Activated naive CD8-positive, alpha-beta T cell treated with anti-CD3 and anti-CD28 coated beads for 36 hours (primary cell): Measurements from ENCODE around the gene TNFRSF11A. TPM values are rescaled to one million over a fixed set of nuclear protein-coding genes. Genes with fewer than 3 reads are reported as not detected.

ENCODE experiments used
- DNase-seq: peaks from one replicate; pipeline ENCODE4 v3.0.0; 2021
- H3K27ac Mint-ChIP-seq: one replicate; pipeline ENCODE4 v1.8.0; 2022; ENCODE audit warnings: mild to moderate bottlenecking, moderate library complexity, mixed read lengths
- H3K27me3 Mint-ChIP-seq: one replicate; pipeline ENCODE4 v1.8.0; 2022; ENCODE audit warnings: mild to moderate bottlenecking, mixed read lengths
- H3K36me3 Mint-ChIP-seq: one replicate; pipeline ENCODE4 v1.8.0; 2021; ENCODE audit warnings: mild to moderate bottlenecking, mixed read lengths
- H3K4me1 Mint-ChIP-seq: one replicate; pipeline ENCODE4 v1.8.0; 2021; ENCODE audit warnings: mixed read lengths
- H3K4me3 Mint-ChIP-seq: one replicate; pipeline ENCODE4 v1.8.0; 2022; ENCODE audit warnings: mild to moderate bottlenecking, moderate library complexity, mixed read lengths
- H3K9me3 Mint-ChIP-seq: one replicate; pipeline ENCODE4 v1.8.0; 2022; ENCODE audit warnings: mixed read lengths
- total RNA-seq, 2 experiments: library from RNA; stranded (reverse); gene quantifications; one replicate each; pipeline ENCODE4 v1.2.3, GENCODE V29; 2021

TNFRSF11A gene
- total RNA-seq, 2 experiments from 2014 or later = 2.4 to 2.7 TPM

GRCh38 chr18:62332431-62332830, 7.3 kb downstream of the TNFRSF11A start:
- H3K36me3 Mint-ChIP-seq = no peaks in the 10 kb centered on the region
- H3K4me3 Mint-ChIP-seq = no peak overlapping the region
- H3K9me3 Mint-ChIP-seq = no peaks in the 10 kb centered on the region
- H3K27ac Mint-ChIP-seq = no peak overlapping the region
- peaks cover 24% of the 10 kb centered on the region for H3K4me1 Mint-ChIP-seq
- H3K27me3 Mint-ChIP-seq = peaks cover 52% of the 10 kb centered on the region
- DNase-seq = no peak

GRCh38 chr18:62332964-62333695, 8.0 kb downstream of the TNFRSF11A start:
- Mint-ChIP-seq H3K27ac (no peak overlapping the region), H3K9me3 (no peaks in the 10 kb centered on the region), H3K36me3 (no peaks in the 10 kb centered on the region), H3K27me3 (peaks cover 50% of the 10 kb centered on the region), H3K4me1 (peaks cover 24% of the 10 kb centered on the region), H3K4me3 (no peak overlapping the region)
- no peak for DNase-seq

DNA sequence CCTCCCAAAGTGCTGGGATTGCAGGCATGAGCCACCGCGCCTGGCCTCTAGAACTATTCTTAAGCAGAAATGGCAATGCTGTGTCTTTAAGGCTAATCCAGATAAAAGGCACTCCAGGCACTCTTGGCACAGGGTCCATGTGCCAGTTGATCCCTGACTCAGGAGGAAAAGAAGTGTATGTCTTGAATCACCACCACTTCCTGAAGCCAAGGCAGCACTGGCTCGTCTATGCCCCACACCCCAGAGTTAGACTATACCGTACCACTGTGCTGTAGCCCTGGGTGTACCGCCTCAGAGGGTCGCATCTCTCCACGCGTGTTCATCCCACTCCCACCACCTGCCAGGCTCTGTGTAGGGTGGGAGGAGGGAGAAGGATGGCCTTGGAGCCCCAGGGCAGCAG, 9.0 kb downstream of the TNFRSF11A start:
- peaks cover 44% of the 10 kb centered on the region for H3K27me3 Mint-ChIP-seq
- H3K9me3 Mint-ChIP-seq = no peaks in the 10 kb centered on the region
- H3K4me3 Mint-ChIP-seq = no peak overlapping the region
- no peaks in the 10 kb centered on the region for H3K36me3 Mint-ChIP-seq
- H3K27ac Mint-ChIP-seq = no peak overlapping the region
- no peak for DNase-seq
- peaks cover 20% of the 10 kb centered on the region for H3K4me1 Mint-ChIP-seq

DNA sequence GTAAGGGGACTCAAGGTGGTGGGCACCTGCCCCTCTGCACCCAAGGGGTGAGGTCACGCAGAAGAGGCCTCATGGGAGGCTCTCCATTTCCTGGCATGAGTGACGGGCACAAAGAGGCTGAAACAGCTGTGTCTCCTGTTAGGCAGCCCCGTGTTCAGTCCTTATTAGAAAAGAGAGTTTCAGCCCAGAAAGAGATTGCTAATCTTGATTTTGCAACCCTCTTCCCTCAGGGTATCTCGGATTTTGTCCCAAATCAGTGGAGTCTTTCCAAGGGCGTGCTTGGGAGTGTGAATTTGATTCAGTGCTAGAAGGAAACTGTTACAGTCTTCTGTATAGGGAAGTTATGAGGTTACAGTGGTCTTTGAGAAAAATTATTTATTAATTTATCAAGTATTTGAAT, 10.4 kb downstream of the TNFRSF11A start:
- H3K4me3 Mint-ChIP-seq = no peak overlapping the region
- peaks cover 37% of the 10 kb centered on the region for H3K27me3 Mint-ChIP-seq
- DNase-seq = no peak
- H3K9me3 Mint-ChIP-seq = no peaks in the 10 kb centered on the region
- H3K36me3 Mint-ChIP-seq = no peaks in the 10 kb centered on the region
- peaks cover 13% of the 10 kb centered on the region for H3K4me1 Mint-ChIP-seq
- no peak overlapping the region for H3K27ac Mint-ChIP-seq

DNA sequence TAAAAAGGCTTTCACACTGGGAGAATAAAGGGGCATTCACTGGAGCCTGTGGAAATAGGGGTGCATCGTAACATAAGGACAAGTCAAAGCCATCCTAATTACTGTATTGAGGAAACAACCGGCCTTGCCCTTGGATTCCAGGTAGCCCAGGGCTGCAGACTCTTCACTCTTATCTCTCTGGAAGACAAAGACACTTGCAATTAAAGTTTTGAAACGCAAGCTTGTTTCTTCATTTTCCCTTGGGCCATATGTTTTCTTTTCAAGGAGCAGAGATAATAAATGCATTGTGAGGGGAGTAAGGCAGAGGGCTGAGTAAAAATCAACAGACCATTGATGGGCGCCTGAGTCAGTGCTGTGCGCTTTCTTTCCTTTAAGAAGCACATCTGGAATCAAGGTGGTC, 11.5 kb downstream of the TNFRSF11A start:
- H3K4me1 Mint-ChIP-seq = peaks cover 8% of the 10 kb centered on the region
- peaks cover 29% of the 10 kb centered on the region for H3K27me3 Mint-ChIP-seq
- no peaks in the 10 kb centered on the region for H3K9me3 Mint-ChIP-seq
- H3K4me3 Mint-ChIP-seq = no peak overlapping the region
- H3K27ac Mint-ChIP-seq = no peak overlapping the region
- DNase-seq = no peak
- H3K36me3 Mint-ChIP-seq = no peaks in the 10 kb centered on the region

DNA sequence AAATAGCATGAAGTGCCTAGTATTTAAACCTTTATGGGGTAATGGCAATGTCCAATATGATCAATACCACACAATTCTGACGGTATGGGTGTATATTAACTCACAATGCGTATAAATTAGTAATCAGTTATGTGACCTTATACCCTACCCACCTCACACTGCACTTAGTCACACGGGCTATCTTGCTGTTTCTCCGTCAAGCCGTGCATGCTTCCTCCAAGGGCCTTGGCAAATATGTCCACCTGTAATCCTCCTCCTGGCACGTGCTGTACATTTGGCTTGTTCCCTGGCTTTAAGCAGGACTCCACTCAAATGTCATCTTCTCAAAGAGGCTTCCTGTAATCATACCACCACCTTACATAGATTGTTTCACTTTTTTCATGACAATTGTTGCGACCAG, 12.2 kb downstream of the TNFRSF11A start:
- peaks cover 26% of the 10 kb centered on the region for H3K27me3 Mint-ChIP-seq
- no peak overlapping the region for H3K27ac Mint-ChIP-seq
- H3K36me3 Mint-ChIP-seq = no peaks in the 10 kb centered on the region
- H3K4me3 Mint-ChIP-seq = no peak overlapping the region
- no peak for DNase-seq
- peaks cover 5% of the 10 kb centered on the region for H3K4me1 Mint-ChIP-seq
- H3K9me3 Mint-ChIP-seq = no peaks in the 10 kb centered on the region

DNA sequence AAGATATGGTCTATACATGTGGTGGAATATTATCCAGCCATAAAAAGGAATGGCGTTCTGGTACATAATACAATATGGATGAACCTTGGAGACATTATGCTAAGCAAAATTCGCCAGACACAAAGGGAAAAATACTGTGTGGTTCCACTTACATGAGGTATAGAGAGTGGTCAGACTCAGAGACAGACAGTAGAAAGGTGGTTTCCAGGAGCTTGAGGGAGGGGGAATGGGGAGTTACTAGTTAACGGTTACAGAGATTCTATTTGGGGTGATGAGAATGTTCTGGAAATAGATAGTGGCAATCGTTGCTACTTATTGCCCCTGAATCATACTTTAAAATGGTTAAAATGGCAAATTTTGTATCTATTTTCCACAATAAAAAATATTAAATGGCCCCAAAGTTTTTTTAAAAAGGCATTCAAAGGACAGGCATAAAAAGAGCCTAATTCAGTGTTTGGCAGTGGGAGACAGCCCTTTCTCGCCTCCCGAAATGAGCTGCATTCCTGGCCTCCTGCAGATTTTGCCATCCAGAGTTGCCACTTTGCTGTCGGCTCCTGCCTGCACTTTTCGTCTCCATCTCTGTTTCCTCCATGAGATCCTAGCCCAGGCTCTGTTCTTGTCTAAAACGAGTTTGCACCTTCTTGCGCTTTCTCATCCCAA, 13.5 kb downstream of the TNFRSF11A start:
- Mint-ChIP-seq H3K36me3 (no peaks in the 10 kb centered on the region), H3K4me3 (no peak overlapping the region), H3K4me1 (peaks cover 5% of the 10 kb centered on the region), H3K9me3 (no peaks in the 10 kb centered on the region), H3K27ac (no peak overlapping the region), H3K27me3 (peaks cover 22% of the 10 kb centered on the region)
- DNase-seq = no peak

DNA sequence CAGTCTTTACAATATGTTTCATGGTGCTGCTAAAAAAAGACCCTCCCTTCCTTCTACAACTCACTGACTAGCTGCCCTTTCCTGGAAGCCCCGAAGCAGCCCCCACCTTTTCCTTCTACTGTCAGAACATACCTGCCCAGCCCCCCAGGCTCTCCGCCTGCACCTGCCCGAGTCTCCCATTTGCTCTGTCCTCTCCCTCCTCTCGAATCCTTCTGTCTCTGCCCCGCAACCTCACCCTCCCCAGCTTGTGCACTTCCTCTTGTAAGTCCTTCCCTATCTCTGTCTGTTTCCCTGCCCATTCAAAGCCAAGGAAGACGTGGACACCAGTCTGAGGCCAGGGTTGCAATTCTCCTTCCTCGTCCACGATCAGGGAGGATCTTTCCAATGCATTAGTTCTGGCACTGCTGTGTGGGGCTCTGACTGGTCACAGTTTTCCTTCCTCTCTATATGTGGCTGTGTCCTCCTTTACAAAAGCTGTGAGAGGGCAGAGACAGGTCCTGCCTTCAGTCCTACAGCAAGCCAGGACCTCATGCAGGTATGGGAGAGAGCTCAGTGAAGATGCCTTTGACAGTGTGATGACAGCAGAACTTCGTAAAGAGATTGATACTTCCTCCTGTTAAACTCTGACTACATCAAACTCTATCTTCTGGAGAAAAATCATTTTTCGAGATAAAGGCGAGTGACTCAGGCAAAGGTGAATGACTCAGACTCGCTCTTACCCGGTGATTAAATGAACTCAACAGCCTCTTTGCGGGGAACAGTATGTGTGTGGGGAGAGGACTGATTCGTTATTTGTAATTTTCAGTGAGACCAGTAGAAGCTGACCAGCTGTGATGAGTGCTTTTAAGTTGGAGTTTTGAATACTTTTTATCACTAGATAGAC, 14.2 kb downstream of the TNFRSF11A start:
- no peak for DNase-seq
- H3K4me3 Mint-ChIP-seq = no peak overlapping the region
- no peak overlapping the region for H3K27ac Mint-ChIP-seq

DNA sequence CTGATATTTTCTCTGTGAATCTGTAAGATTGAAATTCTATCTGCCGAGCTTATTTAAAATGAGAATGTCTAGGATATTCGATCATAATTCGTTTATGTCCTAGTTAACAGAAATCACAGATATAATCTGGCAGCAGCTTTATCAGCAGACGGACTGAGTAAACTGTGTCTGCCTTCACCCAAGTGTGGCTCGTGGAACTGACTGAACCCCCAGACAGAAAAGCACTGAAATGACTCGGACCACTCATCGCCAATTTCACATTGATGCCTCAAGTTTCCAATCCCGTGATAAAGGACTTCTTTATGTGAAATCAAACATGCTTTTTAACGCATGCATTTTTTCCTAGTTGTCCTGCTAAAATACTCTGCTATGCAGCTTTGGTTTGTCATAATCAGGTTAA, 15.9 kb downstream of the TNFRSF11A start:
- DNase-seq = no peak
- Mint-ChIP-seq H3K27me3 (peaks cover 23% of the 10 kb centered on the region), H3K4me3 (no peak overlapping the region), H3K36me3 (no peaks in the 10 kb centered on the region), H3K27ac (no peak overlapping the region), H3K4me1 (peaks cover 5% of the 10 kb centered on the region), H3K9me3 (no peaks in the 10 kb centered on the region)

More for the DNA sequence above, 14.2 kb downstream of the TNFRSF11A start:
- peaks cover 19% of the 10 kb centered on the region for H3K27me3 Mint-ChIP-seq
- no peaks in the 10 kb centered on the region for H3K36me3 Mint-ChIP-seq
- peaks cover 5% of the 10 kb centered on the region for H3K4me1 Mint-ChIP-seq
- H3K9me3 Mint-ChIP-seq = no peaks in the 10 kb centered on the region

- Mint-ChIP-seq H3K4me1 (peaks cover 5% of the 10 kb centered on the region), H3K27ac (no peak overlapping the region), H3K9me3 (no peaks in the 10 kb centered on the region), H3K27me3 (peaks cover 19% of the 10 kb centered on the region), H3K4me3 (no peak overlapping the region), H3K36me3 (no peaks in the 10 kb centered on the region)
- no peak for DNase-seq
These were observed 16.4 kb downstream of the TNFRSF11A start for GRCh38 chr18:62341473-62341872.

- no peak overlapping the region for H3K27ac Mint-ChIP-seq
- H3K4me1 Mint-ChIP-seq = peaks cover 5% of the 10 kb centered on the region
- DNase-seq = no peak
- peaks cover 14% of the 10 kb centered on the region for H3K27me3 Mint-ChIP-seq
- H3K9me3 Mint-ChIP-seq = no peaks in the 10 kb centered on the region
- no peaks in the 10 kb centered on the region for H3K36me3 Mint-ChIP-seq
- H3K4me3 Mint-ChIP-seq = no peak overlapping the region
These were observed 17.8 kb downstream of the TNFRSF11A start for GRCh38 chr18:62342884-62343283.

- no peak for DNase-seq
- Mint-ChIP-seq H3K9me3 (no peaks in the 10 kb centered on the region), H3K4me3 (no peak overlapping the region), H3K27me3 (peaks cover 14% of the 10 kb centered on the region), H3K27ac (no peak overlapping the region), H3K4me1 (peaks cover 5% of the 10 kb centered on the region), H3K36me3 (no peaks in the 10 kb centered on the region)
These were observed 18.2 kb downstream of the TNFRSF11A start for GRCh38 chr18:62343316-62343715.

- Mint-ChIP-seq H3K4me1 (no peaks in the 10 kb centered on the region), H3K4me3 (no peak overlapping the region), H3K9me3 (no peaks in the 10 kb centered on the region), H3K27ac (no peak overlapping the region), H3K27me3 (peaks cover 4% of the 10 kb centered on the region), H3K36me3 (no peaks in the 10 kb centered on the region)
- DNase-seq = no peak
These were observed 20.8 kb downstream of the TNFRSF11A start for GRCh38 chr18:62345909-62346308.

DNA sequence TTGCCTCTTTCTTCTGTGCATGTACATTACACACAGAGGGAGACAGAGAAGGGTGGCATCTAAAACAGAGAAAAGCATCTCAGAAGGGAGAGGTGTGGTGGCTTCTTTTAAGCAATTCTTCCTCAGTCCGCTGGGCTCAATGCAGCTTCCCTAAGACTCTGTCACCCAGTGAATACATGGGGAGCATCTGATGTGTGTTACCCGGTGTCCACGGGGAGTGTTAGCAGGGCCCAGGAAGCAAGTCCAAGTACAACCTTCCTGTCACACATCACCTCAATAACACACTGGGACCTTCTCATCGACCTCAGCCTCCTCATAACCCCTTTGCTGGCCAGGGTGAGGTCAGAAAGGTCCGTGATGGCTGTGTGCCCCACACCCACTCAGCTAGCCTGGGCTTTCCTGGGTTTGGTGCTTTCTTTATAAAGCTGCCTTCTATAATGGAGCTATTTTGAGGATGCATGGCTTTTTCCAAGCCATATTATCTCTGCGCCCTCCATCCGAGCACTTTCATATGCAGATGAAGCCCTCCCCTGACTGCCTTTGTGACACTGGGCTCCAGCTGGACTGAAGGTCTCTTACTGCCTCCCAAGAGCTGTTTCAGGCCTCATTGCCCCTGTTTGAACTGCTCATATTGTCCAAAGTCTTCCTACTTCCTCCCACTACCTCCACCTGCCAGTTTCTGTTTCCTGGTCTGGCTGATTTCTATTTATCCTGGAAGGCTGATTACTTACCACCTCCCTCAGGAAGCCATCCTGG, 21.4 kb downstream of the TNFRSF11A start:
- no peaks in the 10 kb centered on the region for H3K9me3 Mint-ChIP-seq
- DNase-seq = no peak
- no peaks in the 10 kb centered on the region for H3K36me3 Mint-ChIP-seq
- H3K4me3 Mint-ChIP-seq = no peak overlapping the region
- peaks cover 4% of the 10 kb centered on the region for H3K27me3 Mint-ChIP-seq
- H3K27ac Mint-ChIP-seq = no peak overlapping the region
- no peaks in the 10 kb centered on the region for H3K4me1 Mint-ChIP-seq

GRCh38 chr18:62347089-62347506, 22.0 kb downstream of the TNFRSF11A start:
- Mint-ChIP-seq H3K4me3 (no peak overlapping the region), H3K27me3 (peaks cover 4% of the 10 kb centered on the region), H3K27ac (no peak overlapping the region), H3K36me3 (no peaks in the 10 kb centered on the region), H3K4me1 (no peaks in the 10 kb centered on the region), H3K9me3 (no peaks in the 10 kb centered on the region)
- no peak for DNase-seq
